IMR-90 (cell line): Measurements from ENCODE around the gene TIMM10. TPM values are rescaled to one million over a fixed set of nuclear protein-coding genes. Genes with fewer than 3 reads are reported as not detected.

Experiments used
- ATAC-seq: fragments of 200-7000 bp; cut with Tn5 transposase; 2 replicates; pipeline ENCODE4 v1.9.1; 2020; ENCODE audit warnings: low read depth, mild to moderate bottlenecking, moderate library complexity
- BruUV-seq: library from RNA; stranded (reverse); fragments of 400-500 nt; replicated peaks from 2 replicates; lab custom pipeline; 2021; lab: Mats Ljungman, UMichigan
- CTCF ChIA-PET: fragments of 300-600 bp; formaldehyde crosslinking; extraction: SDS; loops from one replicate; lab custom pipeline; 2021; ENCODE audit warnings: antibody characterized with exemption; lab: Yijun Ruan, JAX
- POLR2A ChIA-PET: fragments of 300-600 bp; sonication (Branson Sonifier 250); formaldehyde crosslinking; loops from one replicate; lab custom pipeline; 2022; ENCODE audit warnings: antibody characterized with exemption; ENCODE audit not compliant: unreplicated experiment; lab: Charles Lee
- DNase-seq: peaks from one replicate; pipeline ENCODE4 v3.0.0; 2013
- H2AFZ ChIP-seq: replicated peaks from 2 replicates; pipeline ENCODE3; 2013; ENCODE audit warnings: low read length, mild to moderate bottlenecking; ENCODE audit not compliant: poor library complexity
- H2AK5ac ChIP-seq: 2 replicates; pipeline ENCODE4 v1.6.1; 2013; ENCODE audit warnings: low read depth, low read length, inconsistent platforms
- H2AK9ac ChIP-seq: replicated peaks from 2 replicates; pipeline ENCODE3; 2013; ENCODE audit warnings: mild to moderate bottlenecking, low read depth, low read length, moderate library complexity; ENCODE audit not compliant: poor library complexity
- H2BK120ac ChIP-seq: 2 replicates; pipeline ENCODE4 v1.6.1; 2013; ENCODE audit warnings: low read depth, low read length, inconsistent platforms
- H2BK15ac ChIP-seq: 3 replicates; pipeline ENCODE4 v1.6.1; 2013; ENCODE audit warnings: low read depth, low read length, inconsistent platforms
- H2BK20ac ChIP-seq: 2 replicates; pipeline ENCODE4 v1.6.1; 2013; ENCODE audit warnings: low read depth, mild to moderate bottlenecking, inconsistent platforms, low read length, moderate library complexity
- H2BK5ac ChIP-seq: 2 replicates; pipeline ENCODE4 v1.6.1; 2013; ENCODE audit warnings: mild to moderate bottlenecking, low read depth, low read length, inconsistent platforms; ENCODE audit not compliant: poor library complexity, severe bottlenecking
- H3K14ac ChIP-seq: replicated peaks from 2 replicates; pipeline ENCODE4 v1.6.1; 2013; ENCODE audit warnings: low read depth, low read length, inconsistent platforms
- H3K18ac ChIP-seq: 2 replicates; pipeline ENCODE4 v1.6.1; 2013; ENCODE audit warnings: low read depth, low read length, control low read depth
- H3K23ac ChIP-seq: 2 replicates; pipeline ENCODE4 v1.6.1; 2013; ENCODE audit warnings: low read depth, low read length, inconsistent platforms
- H3K27ac ChIP-seq: 2 replicates; pipeline ENCODE4 v1.5.1; 2013; ENCODE audit warnings: mild to moderate bottlenecking, control low read depth, low read length; ENCODE audit not compliant: insufficient read depth
- H3K27me3 ChIP-seq: 2 replicates; pipeline ENCODE4 v1.6.1; 2013; ENCODE audit warnings: low read length; ENCODE audit not compliant: control insufficient read depth, insufficient read depth
- H3K36me3 ChIP-seq: 2 replicates; pipeline ENCODE4 v1.6.1; 2013; ENCODE audit warnings: low read length, mixed read lengths; ENCODE audit not compliant: control insufficient read depth, insufficient read depth
- H3K4ac ChIP-seq: 2 replicates; pipeline ENCODE4 v1.6.1; 2013; ENCODE audit warnings: low read depth, low read length, inconsistent platforms
- H3K4me1 ChIP-seq: 2 replicates; pipeline ENCODE4 v1.6.1; 2013; ENCODE audit warnings: low read length, mixed read lengths; ENCODE audit not compliant: control insufficient read depth, insufficient read depth
- H3K4me2 ChIP-seq: 2 replicates; pipeline ENCODE4 v1.6.1; 2013; ENCODE audit warnings: low read depth, mild to moderate bottlenecking, control low read depth, low read length, moderate library complexity
- H3K4me3 ChIP-seq: 2 replicates; pipeline ENCODE4 v1.5.1; 2013; ENCODE audit warnings: low read depth, mild to moderate bottlenecking, control low read depth, low read length, moderate library complexity; ENCODE audit not compliant: insufficient read depth
- H3K56ac ChIP-seq: 2 replicates; pipeline ENCODE4 v1.6.1; 2013; ENCODE audit warnings: low read length, inconsistent platforms; ENCODE audit not compliant: insufficient read depth; ENCODE audit errors: extremely low read depth
- H3K79me1 ChIP-seq, 2 experiments: 2 replicates each; pipeline ENCODE4 v1.6.1; 2013; ENCODE audit warnings: low read length in 2 of 2, inconsistent platforms in 1 of 2, low read depth in 1 of 2
- H3K9ac ChIP-seq: 2 replicates; pipeline ENCODE4 v1.6.1; 2013; ENCODE audit warnings: low read depth, low read length, control low read depth
- H3K9me1 ChIP-seq: 2 replicates; pipeline ENCODE4 v1.6.1; 2013; ENCODE audit warnings: low read length, inconsistent platforms; ENCODE audit not compliant: insufficient read depth
- H3K9me3 ChIP-seq: 2 replicates; pipeline ENCODE4 v1.6.1; 2013; ENCODE audit warnings: low read length; ENCODE audit not compliant: control insufficient read depth, insufficient read depth
- H4K20me1 ChIP-seq: 2 replicates; pipeline ENCODE4 v1.6.1; 2013; ENCODE audit warnings: low read length, inconsistent platforms; ENCODE audit not compliant: insufficient read depth
- H4K5ac ChIP-seq: 2 replicates; pipeline ENCODE4 v1.6.1; 2013; ENCODE audit warnings: mild to moderate bottlenecking, low read depth, low read length, control low read depth
- H4K8ac ChIP-seq, 2 experiments: 2 replicates each; pipeline ENCODE4 v1.6.1; 2013; ENCODE audit warnings: low read depth in 2 of 2, low read length in 2 of 2, control low read depth in 1 of 2, inconsistent platforms in 1 of 2
- H4K91ac ChIP-seq: 2 replicates; pipeline ENCODE4 v1.6.1; 2013; ENCODE audit warnings: low read depth, low read length, inconsistent platforms; ENCODE audit not compliant: insufficient read depth
- BHLHE40 ChIP-seq: fragments of 150-350 bp; IDR thresholded peaks from 2 replicates; pipeline ENCODE4 v1.6.1; 2016; ENCODE audit warnings: mild to moderate bottlenecking, low read depth, low read length
- CEBPB ChIP-seq: IDR thresholded peaks from 2 replicates; pipeline ENCODE4 v1.6.1; 2012; ENCODE audit warnings: low read depth, low read length, improper control_type of control experiment
- CTCF ChIP-seq: conservative IDR thresholded peaks from 2 replicates; pipeline ENCODE4 v1.5.1; 2012; ENCODE audit warnings: mild to moderate bottlenecking, low read depth, low read length, improper control_type of control experiment
- FOS ChIP-seq: fragments of 150-350 bp; IDR thresholded peaks from 2 replicates; pipeline ENCODE4 v1.6.1; 2016; ENCODE audit warnings: low read depth, low read length
- MAFK ChIP-seq: IDR thresholded peaks from 2 replicates; pipeline ENCODE4 v1.6.1; 2012; ENCODE audit warnings: low read depth, low read length, improper control_type of control experiment
- MAZ ChIP-seq: IDR thresholded peaks from 2 replicates; pipeline ENCODE4 v1.6.1; 2012; ENCODE audit warnings: low read depth, mild to moderate bottlenecking, low read length, improper control_type of control experiment, moderate library complexity, borderline replicate concordance
- MXI1 ChIP-seq: IDR thresholded peaks from 2 replicates; pipeline ENCODE4 v1.6.1; 2012; ENCODE audit warnings: low read depth, mild to moderate bottlenecking, low read length, moderate library complexity, borderline replicate concordance
- POLR2A ChIP-seq: IDR thresholded peaks from 2 replicates; pipeline ENCODE4 v1.6.1; 2012; ENCODE audit warnings: mild to moderate bottlenecking, low read depth, low read length
- RFX5 ChIP-seq: IDR thresholded peaks from 2 replicates; pipeline ENCODE4 v1.8.0; 2012; ENCODE audit warnings: low read depth, mild to moderate bottlenecking, low read length, moderate library complexity
- USF2 ChIP-seq: fragments of 150-350 bp; IDR thresholded peaks from 2 replicates; pipeline ENCODE4 v1.6.1; 2017; ENCODE audit warnings: mild to moderate bottlenecking, antibody characterized with exemption, low read length, low read depth
- WGBS, 2 experiments: methylation state at CpG; one replicate each; pipeline versions ENCODE4 v1.1.5 to v1.1.7; 2013; ENCODE audit warnings: missing lambda C conversion rate in 2 of 2; ENCODE audit not compliant: insufficient read length in 1 of 2; ENCODE audit errors: extremely low coverage in 2 of 2; 5-methylcytosine and 5-hydroxymethylcytosine counted together
- dilution Hi-C: fragments of 300-500 bp; cut with HindIII; formaldehyde crosslinking; loops from one replicate; pipeline ENCODE4 v1.14.3; 2018; ENCODE audit warnings: low sequenced_read_pairs; ENCODE audit not compliant: unreplicated experiment
- in situ Hi-C: fragments of 300-500 bp; cut with MboI; formaldehyde crosslinking; loops from 3 replicates; pipeline ENCODE4 v1.14.3; 2019; ENCODE audit warnings: low sequenced_read_pairs, inconsistent platforms, mixed read lengths
- intact Hi-C: fragments of 100-400 bp; cut with micrococcal nuclease; formaldehyde crosslinking; loops from 2 replicates; pipeline ENCODE4 v1.10.0; 2022
- polyA plus RNA-seq, 3 experiments: library from polyadenylated mRNA; depleted of rRNA; stranded (reverse); fragments of >200 nt; gene quantifications; 2 replicates each; pipeline ENCODE4 v1.2.3, GENCODE V29; 2012; ENCODE audit warnings: low replicate concordance in 1 of 3
- total RNA-seq: library from RNA; depleted of rRNA; stranded (reverse); fragments of >200 nt; gene quantifications from 2 replicates; pipeline ENCODE4 v1.2.3, GENCODE V29; 2012

The TIMM10 gene
- total and polyA plus RNA-seq, 2 of the 4 experiments (the other 2 are of a cell fraction): 96.8 to 135 TPM

GRCh38 chr11:57499413-57499982, 31.1 kb downstream of the TIMM10 start:
- dilution Hi-C loops: no loop called here
- peaks cover 3 to 20% of the 10 kb centered on the region in 2 experiments; a peak in 3 of 4 replicates for H3K79me1 ChIP-seq
- H3K4me1 ChIP-seq: peaks cover 15% of the 10 kb centered on the region
- H3K36me3 ChIP-seq: peaks cover 25% of the 10 kb centered on the region
- H3K9me3 ChIP-seq: no peaks in the 10 kb centered on the region
- peak overlapping the region; percentile 7 to 84; a peak in 2 of 4 replicates for H4K8ac ChIP-seq
- H2AK9ac ChIP-seq: peak overlapping the region; percentile 80
- H3K9ac ChIP-seq: peak overlapping the region; percentile 24; the same call in 1 of the 2 replicates
- H3K56ac ChIP-seq: no peak overlapping the region
- POLR2A ChIA-PET: no interaction called here
- no peak overlapping the region for H4K91ac ChIP-seq
- H3K14ac ChIP-seq: 0 out of 2 replicates have a peak overlapping the region, but pooled peaks have one; percentile 44
- H2BK120ac ChIP-seq: no peak overlapping the region
- H2BK15ac ChIP-seq: no peak overlapping the region
- no peak overlapping the region for H3K18ac ChIP-seq
- 1% methylated on average over 15 of the region's 35 CpGs; no CpG with 5 or more reads in 1 of the 2 experiments for WGBS, 2 experiments
- peaks cover 13% of the 10 kb centered on the region; the same call in 1 of the 2 replicates for H3K9me1 ChIP-seq
- peak overlapping the region; percentile 39; the same call in 1 of the 2 replicates for H3K27ac ChIP-seq
- BruUV-seq: no TSS peak
- H2BK5ac ChIP-seq: peak overlapping the region; percentile 44
- no peak overlapping the region for H4K5ac ChIP-seq
- 0 out of 2 replicates have a peak overlapping the region, but pooled peaks have one; percentile 18 for H3K4ac ChIP-seq
- peak overlapping the region; percentile 87 for H2AFZ ChIP-seq
- H3K27me3 ChIP-seq: no peaks in the 10 kb centered on the region
- peak overlapping the region; percentile 72 for H3K4me2 ChIP-seq
- CTCF ChIA-PET: no interaction called here
- H4K20me1 ChIP-seq: no peaks in the 10 kb centered on the region; the same call in 1 of the 2 replicates
- ATAC-seq (peak; percentile 100), DNase-seq (peak; percentile 82)
- TF ChIP-seq CEBPB (no peak), POLR2A (no peak), BHLHE40 (peak; percentile 83), MXI1 (no peak), RFX5 (no peak), MAFK (no peak), MAZ (peak; percentile 94; the same call in 1 of the 2 replicates), FOS (no peak), CTCF (no peak), USF2 (no peak)
- H2AK5ac ChIP-seq: no peak overlapping the region
- intact Hi-C loops: no loop called here
- in situ Hi-C loops: loop anchor here (10.0 to 25.0 kb wide), 2 partner anchors 145 to 1013 kb away; partner anchors contain the start of genes OR5B21 and YPEL4
- H2BK20ac ChIP-seq: no peak overlapping the region
- H3K23ac ChIP-seq: no peak overlapping the region
- H3K4me3 ChIP-seq: peak overlapping the region; percentile 23; the same call in 1 of the 2 replicates
